NB4 (cell line): ENCODE data around the gene ATP11C.

ENCODE experiments used
- DNase-seq: peaks from one replicate; pipeline ENCODE4 v3.0.0; 2010; ENCODE audit warnings: low read depth
- H3K4me3 ChIP-seq: one replicate; pipeline ENCODE4 v1.5.1; 2011; ENCODE audit warnings: mild to moderate bottlenecking, low read depth, low read length, moderate library complexity
- MYC ChIP-seq: IDR thresholded peaks from 2 replicates; pipeline ENCODE4 v1.6.1; 2011; ENCODE audit warnings: low read depth, low read length
- POLR2A ChIP-seq: IDR thresholded peaks from 2 replicates; pipeline ENCODE4 v1.6.1; 2011; ENCODE audit warnings: mild to moderate bottlenecking; ENCODE audit not compliant: insufficient read length; ENCODE audit errors: extremely low read depth
- TF ChIP-seq, protein P1 (sequence below): IDR thresholded peaks from 2 replicates; pipeline ENCODE4 v1.6.1; 2011; ENCODE audit warnings: low read depth, low read length
- TF ChIP-seq, protein P2 (sequence below): IDR thresholded peaks from one replicate; pipeline ENCODE4 v1.5.1; 2012; ENCODE audit warnings: low read depth, low read length

The ATP11C gene

DNA sequence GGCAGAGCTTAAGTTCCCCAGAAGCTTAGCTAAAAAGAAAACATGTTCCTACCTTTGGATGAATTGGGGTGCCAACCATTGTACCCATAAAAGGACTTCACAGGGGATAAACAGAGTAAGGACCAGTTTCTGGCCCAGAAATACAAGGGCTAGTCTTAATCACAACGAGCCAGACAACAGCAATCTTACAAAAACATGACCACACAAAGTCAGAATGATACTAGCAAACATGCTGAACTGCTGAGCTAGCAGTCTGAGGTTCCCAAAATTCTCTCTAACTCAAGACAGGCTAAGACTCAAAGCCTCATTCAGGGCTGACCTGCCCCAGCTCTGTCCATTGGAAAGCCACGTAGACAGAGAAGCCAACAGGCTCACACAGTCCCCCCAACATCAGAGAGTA, 40.3 kb downstream of the ATP11C start:
- DNase-seq: no peak
- TF ChIP-seq, protein P1, sequence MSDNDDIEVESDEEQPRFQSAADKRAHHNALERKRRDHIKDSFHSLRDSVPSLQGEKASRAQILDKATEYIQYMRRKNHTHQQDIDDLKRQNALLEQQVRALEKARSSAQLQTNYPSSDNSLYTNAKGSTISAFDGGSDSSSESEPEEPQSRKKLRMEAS: no peak
- no peak for TF ChIP-seq POLR2A
- TF ChIP-seq, protein P2, sequence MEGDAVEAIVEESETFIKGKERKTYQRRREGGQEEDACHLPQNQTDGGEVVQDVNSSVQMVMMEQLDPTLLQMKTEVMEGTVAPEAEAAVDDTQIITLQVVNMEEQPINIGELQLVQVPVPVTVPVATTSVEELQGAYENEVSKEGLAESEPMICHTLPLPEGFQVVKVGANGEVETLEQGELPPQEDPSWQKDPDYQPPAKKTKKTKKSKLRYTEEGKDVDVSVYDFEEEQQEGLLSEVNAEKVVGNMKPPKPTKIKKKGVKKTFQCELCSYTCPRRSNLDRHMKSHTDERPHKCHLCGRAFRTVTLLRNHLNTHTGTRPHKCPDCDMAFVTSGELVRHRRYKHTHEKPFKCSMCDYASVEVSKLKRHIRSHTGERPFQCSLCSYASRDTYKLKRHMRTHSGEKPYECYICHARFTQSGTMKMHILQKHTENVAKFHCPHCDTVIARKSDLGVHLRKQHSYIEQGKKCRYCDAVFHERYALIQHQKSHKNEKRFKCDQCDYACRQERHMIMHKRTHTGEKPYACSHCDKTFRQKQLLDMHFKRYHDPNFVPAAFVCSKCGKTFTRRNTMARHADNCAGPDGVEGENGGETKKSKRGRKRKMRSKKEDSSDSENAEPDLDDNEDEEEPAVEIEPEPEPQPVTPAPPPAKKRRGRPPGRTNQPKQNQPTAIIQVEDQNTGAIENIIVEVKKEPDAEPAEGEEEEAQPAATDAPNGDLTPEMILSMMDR: no peak
- TF ChIP-seq MYC: no peak

DNA sequence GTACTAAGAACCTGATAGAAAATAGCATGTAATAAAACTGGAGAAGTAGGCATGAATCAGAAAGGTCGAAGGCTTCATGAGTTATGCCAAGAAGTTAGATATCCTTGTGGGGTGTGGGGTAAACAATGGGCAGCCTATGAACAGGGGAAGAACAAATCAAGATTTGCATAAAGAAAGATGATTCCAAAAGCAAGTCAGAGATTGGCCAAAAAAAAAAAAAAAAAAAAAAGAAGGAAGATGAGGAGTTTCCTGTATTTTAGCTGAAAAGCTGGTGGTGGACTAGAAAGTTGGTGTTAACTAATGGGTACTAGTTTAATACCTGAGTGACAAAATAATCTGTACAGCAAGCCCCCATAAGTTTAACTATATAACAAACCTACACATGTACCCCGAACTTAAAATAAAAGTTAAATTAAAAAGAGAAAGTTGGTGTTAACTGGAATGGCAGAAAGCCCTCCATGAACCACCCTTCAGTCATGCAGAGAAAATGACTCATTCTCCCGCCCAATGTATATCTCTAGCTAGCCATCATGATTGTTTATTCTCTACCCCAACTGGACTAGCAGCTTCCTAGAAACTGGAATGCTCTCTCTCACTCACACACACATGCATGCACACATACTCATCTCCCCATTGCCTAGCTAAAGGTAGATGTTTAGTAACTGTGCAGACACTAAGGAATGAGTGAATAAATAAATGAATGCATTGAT, 41.7 kb downstream of the ATP11C start:
- no peak for DNase-seq
- TF ChIP-seq, protein P2: no peak
- TF ChIP-seq, protein P1: no peak
- TF ChIP-seq POLR2A: no peak
- TF ChIP-seq MYC: no peak

More for the DNA sequence above, 40.3 kb downstream of the ATP11C start:
- H3K4me3 ChIP-seq: no peak overlapping the region

DNA sequence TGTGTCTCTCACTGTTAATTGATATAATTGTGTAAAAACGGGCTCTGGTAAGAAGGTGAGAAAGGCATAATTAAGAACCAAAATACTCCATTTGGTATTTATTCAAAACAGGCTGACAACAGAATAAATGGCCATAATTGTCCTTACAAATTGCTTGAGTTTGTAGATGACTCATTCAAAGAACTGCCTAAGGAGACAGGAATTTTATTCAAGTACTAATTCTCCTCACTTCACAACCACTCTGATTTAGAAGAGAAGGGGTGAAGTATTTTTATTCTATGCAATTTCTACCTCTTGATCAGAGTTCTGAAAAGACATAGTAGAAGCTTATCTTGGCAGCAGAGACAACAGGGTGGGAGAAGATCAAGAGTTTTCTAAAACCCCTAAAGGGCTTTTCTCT, 43.1 kb downstream of the ATP11C start:
- DNase-seq: no peak
- TF ChIP-seq, protein P1: no peak
- TF ChIP-seq MYC: no peak
- no peak for TF ChIP-seq POLR2A
- TF ChIP-seq, protein P2: no peak
- no peak overlapping the region for H3K4me3 ChIP-seq

More for the DNA sequence above, 41.7 kb downstream of the ATP11C start:
- no peak overlapping the region for H3K4me3 ChIP-seq

DNA sequence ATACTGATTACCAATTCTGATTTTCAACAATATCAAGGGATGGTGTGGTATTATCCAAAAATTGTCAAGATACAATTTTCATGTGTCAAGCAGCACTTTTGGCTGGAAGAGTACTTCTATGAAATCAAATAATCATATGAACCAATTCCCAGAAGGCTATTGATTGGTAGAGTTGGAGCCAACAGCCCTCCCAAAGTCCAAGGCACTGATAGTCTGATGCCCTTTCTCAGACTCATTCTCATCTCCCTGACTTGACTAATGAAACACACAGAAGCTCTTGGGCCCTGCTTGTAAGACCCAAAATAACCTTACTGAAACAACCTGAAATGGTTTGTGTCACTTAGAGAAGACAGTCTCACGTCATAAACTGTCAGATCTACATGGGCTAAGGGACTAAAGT, 48.9 kb downstream of the ATP11C start:
- DNase-seq: no peak
- H3K4me3 ChIP-seq: no peak overlapping the region
- TF ChIP-seq, protein P2: no peak
- TF ChIP-seq, protein P1: no peak
- TF ChIP-seq POLR2A (no peak), MYC (no peak)

DNA sequence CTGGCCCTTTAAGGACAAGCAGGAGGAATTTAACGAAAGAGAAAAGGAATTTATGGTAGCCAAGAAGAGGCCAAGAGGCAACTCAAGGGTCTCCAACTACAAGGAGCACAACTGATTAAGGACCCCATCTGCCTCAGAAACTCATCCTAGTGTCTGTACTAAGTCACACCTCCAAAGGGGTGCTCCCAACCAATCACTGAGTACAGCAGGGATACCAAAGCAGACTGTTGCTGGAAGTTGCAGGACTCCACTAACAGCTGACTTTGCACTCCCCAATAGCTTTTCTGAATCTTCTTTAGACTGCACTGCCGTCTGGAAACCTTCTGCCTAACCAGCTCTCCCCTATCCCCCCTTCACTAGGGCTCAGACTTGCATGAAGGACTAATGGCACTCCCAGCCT, 50.6 kb downstream of the ATP11C start:
- DNase-seq: no peak
- TF ChIP-seq, protein P2: no peak
- no peak for TF ChIP-seq POLR2A
- TF ChIP-seq, protein P1: no peak
- TF ChIP-seq MYC: no peak
- H3K4me3 ChIP-seq: no peak overlapping the region

DNA sequence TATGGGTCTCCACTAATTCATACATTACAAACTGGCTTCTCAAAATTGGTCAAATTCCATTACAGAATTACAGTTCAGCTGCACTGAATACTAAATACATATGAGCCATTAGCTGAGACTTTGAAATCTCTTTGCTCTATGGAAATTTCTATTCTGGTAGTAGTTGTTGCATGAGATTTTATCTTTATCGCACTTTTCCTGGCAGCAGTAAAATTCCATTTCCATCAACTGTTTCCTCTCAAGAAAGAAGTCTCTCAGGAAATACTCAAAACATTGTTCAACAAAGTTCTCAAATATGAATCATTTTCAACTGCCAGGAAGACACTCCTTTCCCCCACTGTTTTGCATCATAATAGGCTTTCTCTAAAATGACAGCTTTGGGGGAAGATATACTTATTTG, 51.3 kb downstream of the ATP11C start:
- no peak for DNase-seq
- TF ChIP-seq, protein P1: no peak
- no peak for TF ChIP-seq MYC
- no peak for TF ChIP-seq POLR2A
- TF ChIP-seq, protein P2: no peak
- H3K4me3 ChIP-seq: no peak overlapping the region
